Prostate gland (tissue), 2 donors: ENCODE measurements around the gene CTDP1. TPM values are rescaled to one million over a fixed set of nuclear protein-coding genes. Genes with fewer than 3 reads are reported as not detected.

Experiments used
- DNase-seq: peaks from one replicate; pipeline ENCODE4 v3.0.0-alpha.2; 2019; ENCODE audit warnings: low spot score
- H3K27ac ChIP-seq, 2 donors: fragments of 200-600 bp; sonication (generic); 2 replicates each; pipeline ENCODE4 v1.5.1; 2017 to 2019
- H3K27me3 ChIP-seq: fragments of 200-600 bp; sonication (generic); replicated peaks from 2 replicates; pipeline ENCODE4 v1.5.1; 2019; ENCODE audit not compliant: insufficient read depth
- H3K36me3 ChIP-seq, 2 donors: fragments of 200-600 bp; sonication (generic); 1 replicate in 1 of 2; 2 replicates in 1 of 2; pipeline versions ENCODE4 v1.5.1 to v1.8.1; 2017 to 2019
- H3K4me1 ChIP-seq: fragments of 200-600 bp; sonication (generic); replicated peaks from 2 replicates; pipeline ENCODE4 v1.5.1; 2019
- H3K4me3 ChIP-seq, 2 donors: fragments of 200-600 bp; sonication (generic); 2 replicates each; pipeline ENCODE4 v1.5.1; 2017 to 2019
- H3K9me3 ChIP-seq: fragments of 200-600 bp; sonication (generic); 2 replicates; pipeline ENCODE4 v1.5.1; 2017
- POLR2A ChIP-seq: fragments of 450-650 bp; IDR thresholded peaks from one replicate; pipeline ENCODE4 v1.6.1; 2016; ENCODE audit warnings: antibody characterized with exemption, mild to moderate bottlenecking
- POLR2AphosphoS5 ChIP-seq: sonication (generic); formaldehyde crosslinking; IDR thresholded peaks from one replicate; pipeline ENCODE4 v1.6.1; 2017; ENCODE audit warnings: antibody characterized with exemption
- WGBS: methylation state at CpG from one replicate; pipeline ENCODE4 v1.1.5; 2018; 5-methylcytosine and 5-hydroxymethylcytosine counted together
- intact Hi-C: fragments of 100-400 bp; cut with DNase I; formaldehyde crosslinking; loops from one replicate; pipeline ENCODE4 v1.14.2; 2022
- total RNA-seq, 2 donors: library from RNA; depleted of rRNA; stranded (reverse); fragments of >200 nt; gene quantifications; one replicate each; pipeline ENCODE4 v1.1.0, GENCODE V29; 2016
- TF ChIP-seq, protein P1 (sequence below), 4 experiments: fragments of 200-600 bp in 2 of 4; fragments of 450-650 bp in 2 of 4; sonication (generic) in 2 of 4; IDR thresholded peaks; 1 replicate in 3 of 4; 2 replicates in 1 of 4; pipeline ENCODE4 v1.5.1; 2016 to 2019; ENCODE audit warnings: antibody characterized with exemption in 4 of 4, mild to moderate bottlenecking in 2 of 4, moderate library complexity in 2 of 4

CTDP1 gene
- total RNA-seq, 2 donors from 2014 or later = 23.0 to 33.6 TPM

DNA sequence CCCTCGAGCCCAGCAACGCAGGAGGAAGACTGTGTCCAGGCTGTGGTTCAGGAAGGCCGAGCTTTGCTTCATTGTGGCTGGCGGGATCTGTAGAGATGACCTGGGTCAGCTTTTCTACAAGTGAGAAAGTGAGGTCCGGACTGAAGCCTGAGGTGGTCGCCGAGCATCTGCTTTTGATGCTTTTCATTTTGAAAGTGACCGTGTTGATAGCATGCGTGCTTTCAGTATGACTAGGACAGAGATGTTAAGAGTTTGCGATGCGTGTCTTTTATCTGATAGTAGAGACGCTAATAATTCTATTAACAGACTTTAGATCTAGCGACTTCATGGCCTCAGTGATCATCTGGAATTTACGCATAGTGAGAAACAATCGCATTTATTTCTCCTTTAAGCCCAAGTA, 28.1 kb downstream of the CTDP1 start:
- intact Hi-C loops = no loop called here
- no peaks in the 10 kb centered on the region for H3K36me3 ChIP-seq
- WGBS = 92% methylated on average over 15 of the region's 15 CpGs

GRCh38 chr18:79708412-79708811, 28.8 kb downstream of the CTDP1 start:
- H3K4me1 ChIP-seq = no peaks in the 10 kb centered on the region
- no peak for DNase-seq
- intact Hi-C loops = no loop called here
- H3K27me3 ChIP-seq = no peaks in the 10 kb centered on the region
- H3K9me3 ChIP-seq = no peaks in the 10 kb centered on the region
- 85% methylated on average over 21 of the region's 21 CpGs for WGBS
- H3K36me3 ChIP-seq = no peaks in the 10 kb centered on the region
- TF ChIP-seq, protein P1, sequence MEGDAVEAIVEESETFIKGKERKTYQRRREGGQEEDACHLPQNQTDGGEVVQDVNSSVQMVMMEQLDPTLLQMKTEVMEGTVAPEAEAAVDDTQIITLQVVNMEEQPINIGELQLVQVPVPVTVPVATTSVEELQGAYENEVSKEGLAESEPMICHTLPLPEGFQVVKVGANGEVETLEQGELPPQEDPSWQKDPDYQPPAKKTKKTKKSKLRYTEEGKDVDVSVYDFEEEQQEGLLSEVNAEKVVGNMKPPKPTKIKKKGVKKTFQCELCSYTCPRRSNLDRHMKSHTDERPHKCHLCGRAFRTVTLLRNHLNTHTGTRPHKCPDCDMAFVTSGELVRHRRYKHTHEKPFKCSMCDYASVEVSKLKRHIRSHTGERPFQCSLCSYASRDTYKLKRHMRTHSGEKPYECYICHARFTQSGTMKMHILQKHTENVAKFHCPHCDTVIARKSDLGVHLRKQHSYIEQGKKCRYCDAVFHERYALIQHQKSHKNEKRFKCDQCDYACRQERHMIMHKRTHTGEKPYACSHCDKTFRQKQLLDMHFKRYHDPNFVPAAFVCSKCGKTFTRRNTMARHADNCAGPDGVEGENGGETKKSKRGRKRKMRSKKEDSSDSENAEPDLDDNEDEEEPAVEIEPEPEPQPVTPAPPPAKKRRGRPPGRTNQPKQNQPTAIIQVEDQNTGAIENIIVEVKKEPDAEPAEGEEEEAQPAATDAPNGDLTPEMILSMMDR (IDR thresholded peaks at IDR 0.05) = no peak
- TF ChIP-seq POLR2AphosphoS5 (no peak), POLR2A (no peak)
- H3K4me3 ChIP-seq = no peak overlapping the region
- H3K27ac ChIP-seq = no peak overlapping the region

More for the DNA sequence above, 28.1 kb downstream of the CTDP1 start:
- H3K4me1 ChIP-seq = no peaks in the 10 kb centered on the region
- H3K9me3 ChIP-seq = no peaks in the 10 kb centered on the region
- no peak overlapping the region for H3K4me3 ChIP-seq
- no peaks in the 10 kb centered on the region for H3K27me3 ChIP-seq
- H3K27ac ChIP-seq = no peak overlapping the region
- no peak for DNase-seq
- TF ChIP-seq, protein P1 (IDR thresholded peaks at IDR 0.05) = no peak
- TF ChIP-seq POLR2AphosphoS5 (no peak), POLR2A (no peak)

DNA sequence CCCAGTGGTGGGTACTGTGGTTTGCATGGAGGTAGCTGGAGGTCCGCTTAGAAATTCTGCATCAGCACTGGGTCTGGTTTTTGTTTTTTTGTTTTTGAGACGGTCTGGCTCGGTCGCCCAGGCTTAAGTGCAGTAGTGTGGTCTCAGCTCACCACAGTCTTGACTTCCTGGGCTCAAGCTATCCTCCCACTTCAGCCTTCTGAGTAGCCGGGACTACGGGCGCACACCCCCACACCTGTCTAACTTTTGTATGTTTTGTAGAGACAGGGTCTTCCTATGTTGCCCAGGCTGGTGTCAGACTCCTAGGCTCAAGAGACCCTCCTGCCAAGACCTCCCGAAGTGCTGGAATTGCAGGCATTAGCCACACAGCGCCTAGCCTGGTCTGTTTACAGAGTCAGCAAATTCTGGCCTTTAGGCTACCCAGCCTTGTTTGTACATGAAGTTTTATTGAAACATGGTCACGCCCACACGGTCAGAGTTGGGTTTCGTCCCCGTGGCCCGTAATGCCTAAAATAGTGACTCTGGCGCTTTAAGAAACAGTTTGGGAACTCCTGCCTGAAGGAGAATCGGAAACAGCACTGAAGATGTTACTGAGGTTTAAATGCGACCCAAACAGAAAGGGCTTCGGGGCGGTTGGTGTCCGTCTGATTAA, 32.7 kb downstream of the CTDP1 start:
- Histone ChIP-seq H3K36me3 (no peaks in the 10 kb centered on the region), H3K9me3 (no peaks in the 10 kb centered on the region), H3K27me3 (no peaks in the 10 kb centered on the region), H3K4me3 (no peak overlapping the region), H3K27ac (no peak overlapping the region), H3K4me1 (no peaks in the 10 kb centered on the region)
- TF ChIP-seq POLR2A (no peak), POLR2AphosphoS5 (no peak)
- TF ChIP-seq, protein P1 (IDR thresholded peaks at IDR 0.05) = no peak
- no peak for DNase-seq
- intact Hi-C loops = no loop called here
- WGBS = 71% methylated on average over 20 of the region's 20 CpGs

DNA sequence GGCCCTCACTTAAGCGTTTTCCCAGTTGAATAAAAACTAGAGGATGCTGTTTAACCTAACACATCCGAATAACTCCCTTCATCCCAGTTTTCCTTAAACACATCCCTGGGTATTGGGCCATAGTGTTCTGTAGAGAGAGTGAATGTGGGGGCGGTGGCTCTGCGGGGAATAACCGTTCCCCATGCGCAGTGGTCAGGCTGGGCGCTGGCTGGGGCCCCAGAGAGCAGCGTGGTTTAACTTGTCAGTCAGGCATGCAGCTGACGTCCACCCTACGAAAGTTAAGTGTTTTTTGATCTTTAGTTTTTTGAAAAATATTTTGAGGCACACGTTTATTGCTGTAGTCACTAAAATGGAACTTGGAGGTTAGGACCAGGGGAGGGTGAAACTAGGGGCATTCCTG, 33.7 kb downstream of the CTDP1 start:
- DNase-seq = no peak
- no peaks in the 10 kb centered on the region for H3K9me3 ChIP-seq
- no peaks in the 10 kb centered on the region for H3K36me3 ChIP-seq
- no peaks in the 10 kb centered on the region for H3K27me3 ChIP-seq
- no peak overlapping the region for H3K4me3 ChIP-seq
- intact Hi-C loops = no loop called here
- H3K4me1 ChIP-seq = no peaks in the 10 kb centered on the region
- TF ChIP-seq POLR2A (no peak), POLR2AphosphoS5 (no peak)
- TF ChIP-seq, protein P1 (IDR thresholded peaks at IDR 0.05) = no peak
- 96% methylated on average over 11 of the region's 11 CpGs for WGBS
- H3K27ac ChIP-seq = no peak overlapping the region

DNA sequence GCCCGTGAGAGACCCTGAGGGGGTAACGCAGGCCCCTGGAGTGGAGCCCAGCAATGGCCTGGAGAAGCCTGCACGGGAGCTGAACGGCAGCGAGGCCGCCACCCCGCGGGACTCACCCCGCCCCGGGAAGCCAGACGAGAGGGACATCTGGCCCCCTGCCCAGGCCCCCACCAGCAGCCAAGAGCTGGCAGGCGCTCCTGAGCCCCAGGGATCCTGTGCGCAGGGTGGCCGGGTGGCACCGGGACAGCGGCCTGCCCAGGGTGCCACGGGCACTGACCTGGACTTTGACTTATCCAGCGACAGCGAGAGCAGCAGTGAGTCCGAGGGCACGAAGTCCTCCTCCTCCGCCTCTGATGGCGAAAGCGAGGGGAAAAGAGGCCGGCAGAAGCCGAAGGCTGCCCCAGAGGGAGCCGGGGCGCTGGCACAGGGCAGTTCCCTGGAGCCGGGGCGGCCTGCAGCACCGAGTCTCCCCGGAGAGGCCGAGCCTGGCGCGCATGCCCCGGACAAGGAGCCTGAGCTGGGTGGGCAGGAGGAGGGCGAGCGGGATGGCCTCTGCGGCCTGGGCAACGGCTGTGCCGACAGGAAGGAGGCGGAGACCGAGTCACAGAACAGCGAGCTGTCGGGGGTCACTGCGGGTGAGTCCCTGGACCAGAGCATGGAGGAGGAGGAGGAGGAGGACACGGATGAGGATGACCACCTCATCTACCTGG, 35.1 kb downstream of the CTDP1 start:
- TF ChIP-seq POLR2A = no peak
- no peak for TF ChIP-seq POLR2AphosphoS5
- TF ChIP-seq, protein P1 (IDR thresholded peaks at IDR 0.05) = no peak
- no peak overlapping the region for H3K4me3 ChIP-seq
- H3K27me3 ChIP-seq = no peaks in the 10 kb centered on the region
- no peak overlapping the region for H3K27ac ChIP-seq
- no peaks in the 10 kb centered on the region for H3K4me1 ChIP-seq
- 93% methylated on average over 46 of the region's 47 CpGs for WGBS
- intact Hi-C loops = no loop called here
- DNase-seq = no peak
- H3K9me3 ChIP-seq = no peaks in the 10 kb centered on the region
- no peaks in the 10 kb centered on the region for H3K36me3 ChIP-seq
